ENCODE results near the gene INSM2. TPM values are rescaled to one million over a fixed set of nuclear protein-coding genes. Genes with fewer than 3 reads are reported as not detected.

The INSM2 gene
- total and polyA plus RNA-seq, 2 donors (not counting 1 experiment from before 2014, with no cell fraction given): not detected

GRCh38 chr14:35492569-35493014, 41.4 kb upstream of the INSM2 start:
- Histone ChIP-seq H3K27me3 (replicated peaks in 1 of 4; ENCODE audit: control extremely low read depth in 1 of 4, control insufficient read depth in 3 of 4, insufficient read depth in 4 of 4, low read length in 3 of 4) (peaks cover 0 to 9% (median 2%) of the 10 kb centered on the region in 4 experiments), H3K4me2 (replicated peaks; ENCODE audit: low read depth, low read length, poor library complexity, severe bottlenecking) (no peak overlapping the region), H3K79me2 (ENCODE audit: control insufficient read depth, insufficient read depth, low read length) (no peaks in the 10 kb centered on the region), H3K4me3 (ENCODE audit: control extremely low read depth in 1 of 5, extremely low read depth in 1 of 5, insufficient read depth in 1 of 5, low read depth in 2 of 5, low read length in 4 of 5) (no peak overlapping the region), H3K27ac (ENCODE audit: low read length in 2 of 2) (no peak overlapping the region), H3K36me3 (replicated peaks in 1 of 2; ENCODE audit: control extremely low read depth in 1 of 2, control insufficient read depth in 1 of 2, extremely low read depth in 1 of 2, insufficient read depth in 2 of 2, low read length in 1 of 2) (no peaks in the 10 kb centered on the region), H2AFZ (ENCODE audit: insufficient read depth, low read depth, low read length, poor library complexity, severe bottlenecking) (no peak overlapping the region), H4K20me1 (ENCODE audit: control insufficient read depth, insufficient read depth, low read length, poor library complexity, severe bottlenecking) (no peaks in the 10 kb centered on the region), H3K4me1 (ENCODE audit: control insufficient read depth in 2 of 2, insufficient read depth in 2 of 2, low read length in 2 of 2) (no peaks in the 10 kb centered on the region), H3K9me3 (ENCODE audit: control extremely low read depth in 1 of 3, control insufficient read depth in 2 of 3, insufficient read depth in 1 of 3, low read length in 2 of 3) (peaks cover 2 to 21% (median 10%) of the 10 kb centered on the region in 3 donors), H3K9ac (ENCODE audit: low read length) (no peak overlapping the region)
- ChIA-PET POLR2A (no interaction called here), CTCF (no interaction called here)
- peaks cover 32% of the 10 kb centered on the region for H3K27me3 Mint-ChIP-seq
- H3K9me3 Mint-ChIP-seq (ENCODE audit: insufficient read depth): peaks cover 4% of the 10 kb centered on the region
- no peak overlapping the region for H3K27ac Mint-ChIP-seq
- DNase-seq (no peak), ATAC-seq (ENCODE audit: low read depth) (no peak)
- H3K4me3 Mint-ChIP-seq: no peak overlapping the region
- TF ChIP-seq EZH2 (IDR thresholded peaks at IDR 0.05; ENCODE audit: borderline replicate concordance, insufficient read depth, low read depth, low read length, poor library complexity, severe bottlenecking): no peak
- TF ChIP-seq CTCF (IDR thresholded peaks at IDR 0.05): no peak
- no peaks in the 10 kb centered on the region for H3K4me1 Mint-ChIP-seq
- intact Hi-C loops (cut with micrococcal nuclease): no loop called here

- H3K4me2 ChIP-seq (replicated peaks; ENCODE audit: low read depth, low read length, poor library complexity, severe bottlenecking): no peak overlapping the region
- Mint-ChIP-seq H3K27ac (no peak overlapping the region), H3K4me3 (no peak overlapping the region), H3K27me3 (peaks cover 51% of the 10 kb centered on the region), H3K9me3 (ENCODE audit: insufficient read depth) (peaks cover 6% of the 10 kb centered on the region), H3K4me1 (no peaks in the 10 kb centered on the region)
- H2AFZ ChIP-seq (ENCODE audit: insufficient read depth, low read depth, low read length, poor library complexity, severe bottlenecking): no peak overlapping the region
- TF ChIP-seq EZH2 (IDR thresholded peaks at IDR 0.05; ENCODE audit: borderline replicate concordance, insufficient read depth, low read depth, low read length, poor library complexity, severe bottlenecking): no peak
- no peak for TF ChIP-seq CTCF (IDR thresholded peaks at IDR 0.05)
- ChIA-PET CTCF (interaction anchor here (0.6 kb wide), 1 partner anchor 333 kb away, joined by 3 read pairs; no protein-coding TSS in a partner anchor), POLR2A (no interaction called here)
- DNase-seq (no peak), ATAC-seq (ENCODE audit: low read depth) (no peak)
- intact Hi-C loops (cut with micrococcal nuclease): no loop called here
- H3K27ac ChIP-seq (ENCODE audit: low read length in 2 of 2): no peak overlapping the region
- no peaks in the 10 kb centered on the region for H4K20me1 ChIP-seq (ENCODE audit: control insufficient read depth, insufficient read depth, low read length, poor library complexity, severe bottlenecking)
- no peak overlapping the region for H3K4me3 ChIP-seq (ENCODE audit: control extremely low read depth in 1 of 5, extremely low read depth in 1 of 5, insufficient read depth in 1 of 5, low read depth in 2 of 5, low read length in 4 of 5)
- H3K36me3 ChIP-seq (replicated peaks in 1 of 2; ENCODE audit: control extremely low read depth in 1 of 2, control insufficient read depth in 1 of 2, extremely low read depth in 1 of 2, insufficient read depth in 2 of 2, low read length in 1 of 2): no peaks in the 10 kb centered on the region
- H3K27me3 ChIP-seq (replicated peaks in 1 of 4; ENCODE audit: control extremely low read depth in 1 of 4, control insufficient read depth in 3 of 4, insufficient read depth in 4 of 4, low read length in 3 of 4): peaks cover 0 to 12% (median 2%) of the 10 kb centered on the region in 4 experiments
- no peak overlapping the region for H3K9ac ChIP-seq (ENCODE audit: low read length)
- H3K79me2 ChIP-seq (ENCODE audit: control insufficient read depth, insufficient read depth, low read length): no peaks in the 10 kb centered on the region
- no peaks in the 10 kb centered on the region for H3K4me1 ChIP-seq (ENCODE audit: control insufficient read depth in 2 of 2, insufficient read depth in 2 of 2, low read length in 2 of 2)
- peaks cover 2 to 15% (median 10%) of the 10 kb centered on the region in 3 donors for H3K9me3 ChIP-seq (ENCODE audit: control extremely low read depth in 1 of 3, control insufficient read depth in 2 of 3, insufficient read depth in 1 of 3, low read length in 2 of 3)
Observed at GRCh38 chr14:35495278-35495677, 38.7 kb upstream of the INSM2 start.
